Measurements from ENCODE around the gene WDR90. TPM values are rescaled to one million over a fixed set of nuclear protein-coding genes. Genes with fewer than 3 reads are reported as not detected.

Gene WDR90
- total and polyA plus RNA-seq, 3 experiments from 2014 or later, result 1.4 to 78.4 (median 69.6) TPM

GRCh38 chr16:670485-671352 lies 21.6 kb downstream of the WDR90 start:
- ChIA-PET POLR2A (interaction anchor here (0.8 to 1.7 kb wide), 4 partner anchors 9 to 58 kb away, joined by 3 to 5 read pairs (median 4); partner anchors contain the start of genes STUB1 and WDR24), CTCF (interaction anchor here (1.1 kb wide), 1 partner anchor 10 kb away, joined by 3 read pairs; no protein-coding TSS in a partner anchor)
- Histone ChIP-seq H3K27me3 (ENCODE audit: insufficient read depth, low read length, poor library complexity, severe bottlenecking) (no peaks in the 10 kb centered on the region), H3K36me3 (ENCODE audit: insufficient read depth, low read length) (peaks cover 4% of the 10 kb centered on the region), H3K4me3 (ENCODE audit: low read length) (no peak overlapping the region), H3K27ac (ENCODE audit: low read depth, low read length) (no peak overlapping the region), H3K4me1 (ENCODE audit: insufficient read depth, low read length) (peaks cover 15% of the 10 kb centered on the region), H3K9me3 (ENCODE audit: low read length) (no peaks in the 10 kb centered on the region)
- Mint-ChIP-seq H3K27ac (peak overlapping the region in 1 of 8 donors; percentile 60), H3K9me3 (no peaks in the 10 kb centered on the region), H3K4me3 (peak overlapping the region in 6 of 7 donors; percentile 41 to 84 (median 58)), H3K36me3 (peaks cover 0 to 36% (median 0%) of the 10 kb centered on the region in 3 donors), H3K27me3 (peaks cover 0 to 6% of the 10 kb centered on the region in 2 donors), H3K4me1 (peaks cover 4 to 25% (median 5%) of the 10 kb centered on the region in 3 donors)
- DNase-seq, result no peak

GRCh38 chr16:671353-672131 lies 22.4 kb downstream of the WDR90 start:
- Mint-ChIP-seq H3K9me3 (no peaks in the 10 kb centered on the region), H3K27me3 (peaks cover 0 to 6% of the 10 kb centered on the region in 2 donors), H3K36me3 (peaks cover 0 to 36% (median 0%) of the 10 kb centered on the region in 3 donors), H3K4me3 (peak overlapping the region in 3 of 7 donors; percentile 12 to 44 (median 23)), H3K4me1 (peaks cover 4 to 25% (median 5%) of the 10 kb centered on the region in 3 donors), H3K27ac (peak overlapping the region in 2 of 8 donors; percentile 50 to 60)
- no peak overlapping the region for H3K4me3 ChIP-seq (ENCODE audit: low read length)
- H3K4me1 ChIP-seq (ENCODE audit: insufficient read depth, low read length), result peaks cover 15% of the 10 kb centered on the region
- POLR2A ChIA-PET, result interaction anchor here (0.6 to 1.1 kb wide), 4 partner anchors 18 to 426 kb away, joined by 3 to 4 read pairs (median 4); partner anchors contain the start of gene WDR24
- no peak overlapping the region for H3K27ac ChIP-seq (ENCODE audit: low read depth, low read length)
- CTCF ChIA-PET, result no interaction called here
- H3K27me3 ChIP-seq (ENCODE audit: insufficient read depth, low read length, poor library complexity, severe bottlenecking), result no peaks in the 10 kb centered on the region
- no peaks in the 10 kb centered on the region for H3K9me3 ChIP-seq (ENCODE audit: low read length)
- DNase-seq, result no peak
- peaks cover 4% of the 10 kb centered on the region for H3K36me3 ChIP-seq (ENCODE audit: insufficient read depth, low read length)

GRCh38 chr16:672371-672770 lies 23.2 kb downstream of the WDR90 start:
- H3K4me3 ChIP-seq (ENCODE audit: low read length), result no peak overlapping the region
- DNase-seq, result no peak
- no peaks in the 10 kb centered on the region for H3K27me3 ChIP-seq (ENCODE audit: insufficient read depth, low read length, poor library complexity, severe bottlenecking)
- no peaks in the 10 kb centered on the region for H3K9me3 Mint-ChIP-seq
- H3K4me3 Mint-ChIP-seq, result no peak overlapping the region
- CTCF ChIA-PET, result no interaction called here
- POLR2A ChIA-PET, result interaction anchor here (0.6 kb wide), 1 partner anchor 425 kb away, joined by 3 read pairs; no protein-coding TSS in a partner anchor
- H3K4me1 Mint-ChIP-seq, result peaks cover 5 to 25% (median 7%) of the 10 kb centered on the region in 3 donors
- H3K27ac ChIP-seq (ENCODE audit: low read depth, low read length), result no peak overlapping the region
- no peak overlapping the region for H3K27ac Mint-ChIP-seq
- H3K27me3 Mint-ChIP-seq, result peaks cover 0 to 6% of the 10 kb centered on the region in 2 donors
- H3K4me1 ChIP-seq (ENCODE audit: insufficient read depth, low read length), result peaks cover 10% of the 10 kb centered on the region
- H3K36me3 ChIP-seq (ENCODE audit: insufficient read depth, low read length), result peaks cover 4% of the 10 kb centered on the region
- no peaks in the 10 kb centered on the region for H3K9me3 ChIP-seq (ENCODE audit: low read length)
- peaks cover 0 to 36% (median 0%) of the 10 kb centered on the region in 3 donors for H3K36me3 Mint-ChIP-seq

DNA sequence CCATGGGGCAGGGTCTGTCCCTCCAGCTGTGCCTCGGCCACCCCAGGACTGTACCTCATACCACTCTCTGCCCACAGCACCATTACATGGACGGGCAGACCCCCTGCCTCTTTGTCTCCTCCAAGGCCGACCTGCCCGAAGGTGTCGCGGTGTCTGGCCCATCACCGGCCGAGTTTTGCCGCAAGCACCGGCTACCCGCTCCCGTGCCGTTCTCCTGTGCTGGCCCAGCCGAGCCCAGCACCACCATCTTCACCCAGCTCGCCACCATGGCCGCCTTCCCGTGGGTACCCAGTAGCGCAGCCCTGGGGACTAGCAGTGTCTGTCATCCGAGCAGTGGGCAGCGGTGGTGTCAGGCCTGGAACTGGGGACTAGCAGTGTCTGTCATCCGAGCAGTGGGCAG lies 23.7 kb downstream of the WDR90 start:
- ChIA-PET CTCF (no interaction called here), POLR2A (no interaction called here)

DNA sequence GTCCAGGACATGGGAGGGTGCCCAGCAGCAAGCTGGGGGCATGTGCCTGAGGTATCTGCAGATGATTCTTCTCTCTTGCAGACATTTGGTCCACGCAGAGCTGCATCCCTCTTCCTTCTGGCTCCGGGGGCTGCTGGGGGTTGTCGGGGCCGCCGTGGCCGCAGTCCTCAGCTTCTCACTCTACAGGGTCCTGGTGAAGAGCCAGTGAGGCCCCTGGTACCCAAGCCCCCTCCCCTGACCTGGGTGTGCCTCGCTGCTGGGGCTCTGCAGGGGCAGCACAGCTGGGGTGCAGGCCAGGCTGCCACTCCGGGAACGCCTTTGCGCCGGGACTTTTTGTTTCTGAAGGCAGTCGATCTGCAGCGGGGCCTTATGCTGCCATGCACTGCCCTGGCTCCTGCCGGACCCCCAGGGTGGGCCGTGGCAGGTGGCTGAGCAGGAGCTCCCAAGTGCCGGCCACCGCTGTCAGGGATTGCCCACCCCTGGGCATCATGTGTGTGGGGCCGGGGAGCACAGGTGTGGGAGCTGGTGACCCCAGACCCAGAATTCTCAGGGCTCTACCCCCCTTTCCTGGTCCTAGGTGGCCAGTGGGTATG lies 24.3 kb downstream of the WDR90 start:
- Histone ChIP-seq H3K9me3 (ENCODE audit: low read length) (no peaks in the 10 kb centered on the region), H3K4me3 (ENCODE audit: low read length) (no peak overlapping the region), H3K27ac (ENCODE audit: low read depth, low read length) (no peak overlapping the region), H3K36me3 (ENCODE audit: insufficient read depth, low read length) (peaks cover 4% of the 10 kb centered on the region), H3K4me1 (ENCODE audit: insufficient read depth, low read length) (peaks cover 5% of the 10 kb centered on the region), H3K27me3 (ENCODE audit: insufficient read depth, low read length, poor library complexity, severe bottlenecking) (no peaks in the 10 kb centered on the region)
- Mint-ChIP-seq H3K4me3 (peak overlapping the region in 2 of 7 donors; percentile 23 to 34), H3K27me3 (peaks cover 0 to 6% of the 10 kb centered on the region in 2 donors), H3K27ac (peak overlapping the region in 1 of 8 donors; percentile 56), H3K36me3 (peaks cover 0 to 36% (median 0%) of the 10 kb centered on the region in 3 donors), H3K4me1 (peaks cover 0 to 20% (median 3%) of the 10 kb centered on the region in 3 donors), H3K9me3 (no peaks in the 10 kb centered on the region)
- POLR2A ChIA-PET, result no interaction called here
- CTCF ChIA-PET, result no interaction called here
- no peak for DNase-seq

More for the DNA sequence above, 23.7 kb downstream of the WDR90 start:
- H3K4me1 ChIP-seq (ENCODE audit: insufficient read depth, low read length), result peaks cover 5% of the 10 kb centered on the region
- H3K27ac ChIP-seq (ENCODE audit: low read depth, low read length), result no peak overlapping the region
- Mint-ChIP-seq H3K36me3 (peaks cover 0 to 36% (median 0%) of the 10 kb centered on the region in 3 donors), H3K27me3 (peaks cover 0 to 6% of the 10 kb centered on the region in 2 donors), H3K4me3 (peak overlapping the region in 2 of 7 donors; percentile 54 to 78), H3K27ac (peak overlapping the region in 1 of 8 donors; percentile 56), H3K4me1 (peaks cover 0 to 20% (median 3%) of the 10 kb centered on the region in 3 donors), H3K9me3 (no peaks in the 10 kb centered on the region)
- H3K36me3 ChIP-seq (ENCODE audit: insufficient read depth, low read length), result peaks cover 4% of the 10 kb centered on the region
- no peaks in the 10 kb centered on the region for H3K9me3 ChIP-seq (ENCODE audit: low read length)
- H3K4me3 ChIP-seq (ENCODE audit: low read length), result no peak overlapping the region
- H3K27me3 ChIP-seq (ENCODE audit: insufficient read depth, low read length, poor library complexity, severe bottlenecking), result no peaks in the 10 kb centered on the region
- no peak for DNase-seq

GRCh38 chr16:674214-674881 lies 25.2 kb downstream of the WDR90 start:
- H3K9me3 Mint-ChIP-seq, result no peaks in the 10 kb centered on the region
- Histone ChIP-seq H3K27ac (ENCODE audit: low read depth, low read length) (no peak overlapping the region), H3K27me3 (ENCODE audit: insufficient read depth, low read length, poor library complexity, severe bottlenecking) (no peaks in the 10 kb centered on the region), H3K4me3 (ENCODE audit: low read length) (no peak overlapping the region), H3K9me3 (ENCODE audit: low read length) (no peaks in the 10 kb centered on the region), H3K4me1 (ENCODE audit: insufficient read depth, low read length) (peaks cover 8% of the 10 kb centered on the region), H3K36me3 (ENCODE audit: insufficient read depth, low read length) (peaks cover 4% of the 10 kb centered on the region)
- POLR2A ChIA-PET, result interaction anchor here (1.2 kb wide), 1 partner anchor 30 kb away, joined by 3 read pairs; no protein-coding TSS in a partner anchor
- peaks cover 5 to 20% (median 5%) of the 10 kb centered on the region in 3 donors for H3K4me1 Mint-ChIP-seq
- CTCF ChIA-PET, result no interaction called here
- no peak for DNase-seq
- no peak overlapping the region for H3K27ac Mint-ChIP-seq
- peaks cover 0 to 6% of the 10 kb centered on the region in 2 donors for H3K27me3 Mint-ChIP-seq
- peak overlapping the region in 2 of 7 donors; percentile 34 for H3K4me3 Mint-ChIP-seq
- peaks cover 0 to 34% (median 0%) of the 10 kb centered on the region in 3 donors for H3K36me3 Mint-ChIP-seq
